K562 (cell line): ENCODE results near the gene CLN5. TPM values are rescaled to one million over a fixed set of nuclear protein-coding genes. Genes with fewer than 3 reads are reported as not detected.
"Not testable (repeated sequence)": the region's sequence is repeated elsewhere in the genome, so short reads cannot be mapped to it uniquely, and the experiment has no call there.

Experiments used
- ATAC-seq: fragments of 200-7000 bp; cut with Tn5 transposase; 3 replicates; pipeline ENCODE4 v1.9.1; 2020; ENCODE audit warnings: moderate library complexity
- BruUV-seq: library from RNA; stranded (reverse); fragments of 400-500 nt; replicated peaks from 2 replicates; lab custom pipeline; 2021; lab: Mats Ljungman, UMichigan
- CTCF ChIA-PET: fragments of 300-600 bp; formaldehyde crosslinking; extraction: SDS; loops from one replicate; lab custom pipeline; 2021; ENCODE audit warnings: low intra/inter-chr PET ratio; lab: Yijun Ruan, JAX
- POLR2A ChIA-PET: fragments of 300-600, 350-650 bp; sonication (Branson Sonifier 250); formaldehyde crosslinking; extraction: SDS; loops from one replicate; lab custom pipeline; 2021; ENCODE audit warnings: antibody characterized with exemption, inconsistent platforms; lab: Yijun Ruan, JAX
- DNase-seq, 4 experiments: peaks; one replicate each; pipeline versions ENCODE4 v3.0.0 to v3.0.0-alpha.2; 2011 to 2018; ENCODE audit warnings: low spot score in 3 of 4, mixed read lengths in 3 of 4; ENCODE audit errors: extremely low read depth in 1 of 4
- FAIRE-seq: peaks from 2 replicates; lab custom pipeline; 2011; peaks lifted over from hg19 to GRCh38; lab: Jason Lieb, UNC
- H2AFZ ChIP-seq: 2 replicates; pipeline ENCODE4 v1.6.0; 2011; ENCODE audit warnings: low read depth, low read length, control low read depth, inconsistent platforms
- H3K27ac ChIP-seq: fragments of 200-600 bp; 3 replicates; pipeline ENCODE4 v1.8.0; 2011; ENCODE audit warnings: low read depth, mild to moderate bottlenecking, control low read depth, inconsistent platforms, low read length, moderate library complexity, mixed read lengths; ENCODE audit errors: extremely low read depth
- H3K27me3 ChIP-seq, 2 experiments: fragments of 300-600 bp in 1 of 2; 2 replicates in 1 of 2; 3 replicates in 1 of 2; pipeline versions ENCODE4 v1.6.0 to v1.8.0; 2011; ENCODE audit warnings: inconsistent platforms in 2 of 2, low read length in 2 of 2, mild to moderate bottlenecking in 1 of 2, mixed read lengths in 1 of 2, moderate library complexity in 1 of 2; ENCODE audit not compliant: control insufficient read depth in 2 of 2, insufficient read depth in 2 of 2
- H3K36me3 ChIP-seq: fragments of 300-600 bp; 3 replicates; pipeline ENCODE4 v1.8.0; 2011; ENCODE audit warnings: mild to moderate bottlenecking, low read length, inconsistent platforms; ENCODE audit not compliant: control insufficient read depth, insufficient read depth
- H3K4me1 ChIP-seq, 2 experiments: fragments of 200-600 bp in 1 of 2; replicated peaks in 1 of 2; 2 replicates in 1 of 2; 3 replicates in 1 of 2; pipeline versions ENCODE4 v1.5.1 to v1.8.0; 2011; ENCODE audit warnings: inconsistent platforms in 2 of 2, low read length in 2 of 2, mild to moderate bottlenecking in 1 of 2, mixed read lengths in 1 of 2, moderate library complexity in 1 of 2; ENCODE audit not compliant: control insufficient read depth in 2 of 2, insufficient read depth in 2 of 2
- H3K4me2 ChIP-seq: 2 replicates; pipeline ENCODE4 v1.6.1; 2011; ENCODE audit warnings: low read length, control low read depth, inconsistent platforms, mixed read lengths; ENCODE audit not compliant: insufficient read depth
- H3K4me3 ChIP-seq: fragments of 200-600 bp; sonication (generic), shearing (Covaris generic); 2 replicates; pipeline ENCODE4 v1.5.1; 2016; ENCODE audit warnings: control low read depth, inconsistent platforms
- H3K79me2 ChIP-seq: fragments of 200-600 bp; 3 replicates; pipeline ENCODE4 v1.8.0; 2011; ENCODE audit warnings: low read length, inconsistent platforms; ENCODE audit not compliant: control insufficient read depth, insufficient read depth
- H3K9ac ChIP-seq, 2 experiments: 2 replicates each; pipeline versions ENCODE4 v1.6.0 to v1.6.1; 2011; ENCODE audit warnings: low read depth in 2 of 2, low read length in 2 of 2, control low read depth in 1 of 2, inconsistent platforms in 1 of 2, mild to moderate bottlenecking in 1 of 2, mixed read lengths in 1 of 2; ENCODE audit not compliant: insufficient read depth in 1 of 2
- H3K9me1 ChIP-seq: one replicate; pipeline ENCODE4 v1.6.0; 2011; ENCODE audit warnings: inconsistent platforms, mild to moderate bottlenecking, low read length, moderate library complexity; ENCODE audit not compliant: control insufficient read depth, insufficient read depth
- H3K9me3 ChIP-seq: replicated peaks from 2 replicates; pipeline ENCODE4 v1.5.1; 2011; ENCODE audit warnings: low read depth, low read length, inconsistent platforms; ENCODE audit not compliant: control insufficient read depth, insufficient read depth
- H4K20me1 ChIP-seq: replicated peaks from 2 replicates; pipeline ENCODE4 v1.6.1; 2011; ENCODE audit warnings: low read length, inconsistent platforms, mixed read lengths; ENCODE audit not compliant: control insufficient read depth, insufficient read depth
- CREB5 ChIP-seq: fragments of 250-450 bp; sonication (Bioruptor Pico); IDR thresholded peaks from 2 replicates; pipeline ENCODE4 v1.5.0; 2020; ENCODE audit warnings: mild to moderate bottlenecking
- LCOR ChIP-seq: sonication (generic); formaldehyde crosslinking; IDR thresholded peaks from 2 replicates; pipeline ENCODE4 v1.8.0; 2022; ENCODE audit warnings: mild to moderate bottlenecking, missing genetic modification reagents
- RFX5 ChIP-seq: IDR thresholded peaks from 2 replicates; pipeline ENCODE4 v1.6.1; 2011; ENCODE audit warnings: low read depth, mild to moderate bottlenecking, improper control_type of control experiment, low read length
- ZNF512 ChIP-seq: IDR thresholded peaks from 2 replicates; pipeline ENCODE4 v1.6.1; 2016; ENCODE audit warnings: missing genetic modification characterization, missing compliant biosample characterization
- WGBS: fragments of 100-300 bp; shearing (Covaris generic); methylation state at CpG from one replicate; pipeline ENCODE4 v1.1.6; 2016; ENCODE audit warnings: low coverage, mixed read lengths; ENCODE audit not compliant: insufficient coverage; ENCODE audit errors: missing lambda C conversion rate; 5-methylcytosine and 5-hydroxymethylcytosine counted together
- in situ Hi-C: fragments of 300-500 bp; cut with MboI; formaldehyde crosslinking; loops from 4 replicates; pipeline ENCODE4 v1.15.0; 2018; ENCODE audit warnings: inconsistent platforms, mixed read lengths
- intact Hi-C: fragments of 100-400 bp; cut with micrococcal nuclease; formaldehyde crosslinking; loops from 2 replicates; pipeline ENCODE4 v1.14.2; 2022
- polyA plus RNA-seq, 8 experiments: library from polyadenylated mRNA; depleted of rRNA in 4 of 8; stranded (reverse) in 5 of 8; unstranded in 3 of 8; fragments of >200 nt; fragmentation: Nextera tagmentation in 2 of 8; fragmentation: Illumina TruSeq in 1 of 8; extraction: Ambion mirVana in 2 of 8; extraction: Trizol in 1 of 8; gene quantifications; 2 replicates each; pipeline versions ENCODE4 v1.2.1 to v1.2.3, GENCODE V29; 2011 to 2014; ENCODE audit warnings: inconsistent platforms in 1 of 8, missing spikeins in 1 of 8
- total RNA-seq, 7 experiments: library from RNA; depleted of rRNA in 6 of 7; stranded (reverse); fragments of >200 nt in 6 of 7; fragmentation: Illumina TruSeq in 2 of 7; extraction: Trizol in 2 of 7; gene quantifications; 2 replicates each; pipeline versions ENCODE4 v1.2.1 to v1.2.3, GENCODE V29; 2011 to 2021; ENCODE audit warnings: low replicate concordance in 1 of 7
- TF ChIP-seq, protein P1 (sequence below): fragments of 450-650 bp; formaldehyde crosslinking; IDR thresholded peaks from 2 replicates; pipeline ENCODE4 v1.4.0; 2022; ENCODE audit warnings: missing genetic modification characterization

CLN5 gene
- total and polyA plus RNA-seq, 9 of the 15 experiments (the other 6 are each of a cell fraction or from before 2014, with no cell fraction given): 4.6 to 11.5 (median 7.2) TPM

DNA sequence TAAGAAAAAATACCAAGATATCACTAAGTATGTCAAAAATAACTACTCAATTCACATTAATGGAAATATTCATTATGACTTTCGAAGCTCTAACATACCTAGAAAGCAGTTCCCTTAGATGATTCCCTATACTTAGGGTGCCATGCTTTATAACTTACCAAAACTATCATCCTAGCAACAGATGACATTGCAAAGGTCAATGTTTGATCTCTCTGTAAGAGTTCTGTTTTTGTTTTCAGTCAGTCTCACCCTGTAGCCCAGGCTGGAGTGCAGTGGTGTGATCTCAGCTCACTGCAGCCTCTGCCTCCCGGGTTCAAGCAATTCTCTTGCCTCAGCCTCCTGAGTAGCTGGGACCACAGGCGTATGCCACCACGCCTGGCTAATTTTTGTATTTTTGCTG is 16.5 kb downstream of the CLN5 start:
- H3K9me3 ChIP-seq, H3K4me1 ChIP-seq, H3K4me3 ChIP-seq, in situ Hi-C loops, H3K4me2 ChIP-seq, H3K27me3 ChIP-seq, H4K20me1 ChIP-seq, ATAC-seq, H3K79me2 ChIP-seq, H3K9me1 ChIP-seq, BruUV-seq, H2AFZ ChIP-seq, FAIRE-seq, H3K27ac ChIP-seq, CTCF ChIA-PET, DNase-seq, H3K9ac ChIP-seq, intact Hi-C loops, POLR2A ChIA-PET: not testable (repeated sequence)
- WGBS: 100% methylated on average over 3 of the region's 4 CpGs
- peaks cover 50% of the 10 kb centered on the region; the same call in 2 of the 3 replicates for H3K36me3 ChIP-seq
- 0 out of 2 replicates have a peak, but pooled peaks have one; percentile 59 for TF ChIP-seq RFX5

- Histone ChIP-seq H3K36me3 (peaks cover 57% of the 10 kb centered on the region), H3K79me2 (peaks cover 3% of the 10 kb centered on the region; the same call in 2 of the 3 replicates), H3K9me3 (no peaks in the 10 kb centered on the region), H3K4me1 (no peaks in the 10 kb centered on the region), H3K27me3 (no peaks in the 10 kb centered on the region), H3K4me2 (no peak overlapping the region), H3K27ac (no peak overlapping the region), H2AFZ (no peak overlapping the region), H3K9me1 (no peaks in the 10 kb centered on the region), H4K20me1 (no peaks in the 10 kb centered on the region), H3K4me3 (no peak overlapping the region), H3K9ac (no peak overlapping the region)
- FAIRE-seq: no peak
- 100% methylated on average over 2 of the region's 2 CpGs for WGBS
- no TSS peak for BruUV-seq
- ChIA-PET POLR2A (interaction anchor here (0.7 kb wide), 1 partner anchor 1459 kb away, joined by 3 read pairs; no protein-coding TSS in a partner anchor), CTCF (no interaction called here)
- in situ Hi-C loops: no loop called here
- DNase-seq: no peak
- intact Hi-C loops: no loop called here
- ATAC-seq: no peak
- TF ChIP-seq LCOR (CRISPR knock-in tag) (no peak), CREB5 (CRISPR knock-in tag) (no peak), ZNF512 (tag) (no peak)
- TF ChIP-seq, protein P1, sequence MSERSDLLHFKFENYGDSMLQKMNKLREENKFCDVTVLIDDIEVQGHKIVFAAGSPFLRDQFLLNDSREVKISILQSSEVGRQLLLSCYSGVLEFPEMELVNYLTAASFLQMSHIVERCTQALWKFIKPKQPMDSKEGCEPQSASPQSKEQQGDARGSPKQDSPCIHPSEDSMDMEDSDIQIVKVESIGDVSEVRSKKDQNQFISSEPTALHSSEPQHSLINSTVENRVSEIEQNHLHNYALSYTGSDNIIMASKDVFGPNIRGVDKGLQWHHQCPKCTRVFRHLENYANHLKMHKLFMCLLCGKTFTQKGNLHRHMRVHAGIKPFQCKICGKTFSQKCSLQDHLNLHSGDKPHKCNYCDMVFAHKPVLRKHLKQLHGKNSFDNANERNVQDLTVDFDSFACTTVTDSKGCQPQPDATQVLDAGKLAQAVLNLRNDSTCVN (CRISPR knock-in tag): no peak
Observed at GRCh38 chr13:77009011-77009410, 17.1 kb downstream of the CLN5 start.
